K562 (cell line): Measurements from ENCODE around the gene TMEM120B.

Experiments
- BMI1 ChIP-seq: fragments of 150-350 bp; IDR thresholded peaks from 2 replicates; pipeline ENCODE4 v1.6.1; 2014; ENCODE audit warnings: low read length
- CTCF ChIP-seq, 3 experiments: IDR thresholded peaks in 2 of 3; conservative IDR thresholded peaks in 1 of 3; 2 replicates each; pipeline ENCODE4 v1.5.1; 2011 to 2012; ENCODE audit warnings: low read length in 3 of 3, mild to moderate bottlenecking in 3 of 3, control low read depth in 2 of 3, improper control_type of control experiment in 1 of 3, inconsistent platforms in 1 of 3, low read depth in 1 of 3, mixed read lengths in 1 of 3, moderate library complexity in 1 of 3; ENCODE audit not compliant: insufficient read depth in 2 of 3
- FOXA1 ChIP-seq: fragments of 450-650 bp; IDR thresholded peaks from 2 replicates; pipeline ENCODE4 v1.6.1; 2016; ENCODE audit warnings: mild to moderate bottlenecking, borderline replicate concordance
- REST ChIP-seq, 2 experiments: fragments of 450-650 bp; formaldehyde crosslinking in 1 of 2; IDR thresholded peaks; 2 replicates each; pipeline versions ENCODE4 v1.4.0 to v1.6.1; 2014 to 2020; ENCODE audit warnings: mild to moderate bottlenecking in 2 of 2, borderline replicate concordance in 1 of 2, low read depth in 1 of 2
- ZNF507 ChIP-seq: conservative IDR thresholded peaks from 2 replicates; pipeline ENCODE4 v1.6.1; 2017; ENCODE audit warnings: missing genetic modification characterization, missing compliant biosample characterization

GRCh38 chr12:121678716-121679300 lies 33.7 kb upstream of the TMEM120B start:
- TF ChIP-seq REST (IDR thresholded peaks at IDR 0.05; ENCODE audit: borderline replicate concordance), result no peak
- TF ChIP-seq REST (CRISPR knock-in tag; IDR thresholded peaks at IDR 0.05; ENCODE audit: low read depth), result no peak
- TF ChIP-seq FOXA1, result no peak
- TF ChIP-seq ZNF507 (tag), result no peak
- TF ChIP-seq CTCF (IDR thresholded peaks at IDR 0.05 in 2 of 3, conservative IDR thresholded peaks at IDR 0.05 in 1 of 3; ENCODE audit: insufficient read depth in 2 of 3, low read depth in 1 of 3, low read length in 3 of 3), result no peak
- TF ChIP-seq BMI1, result no peak
